HepG2 (cell line): ENCODE results near the gene CHRD. TPM values are rescaled to one million over a fixed set of nuclear protein-coding genes. Genes with fewer than 3 reads are reported as not detected.

Source experiments
- ARNTL ChIP-seq: sonication (generic); formaldehyde crosslinking; IDR thresholded peaks from 2 replicates; pipeline ENCODE4 v1.4.0; 2020; ENCODE audit warnings: mild to moderate bottlenecking, missing genetic modification reagents
- ATF1 ChIP-seq: IDR thresholded peaks from 2 replicates; pipeline ENCODE4 v1.6.1; 2016; ENCODE audit warnings: mild to moderate bottlenecking, control low read depth
- BCL6 ChIP-seq: IDR thresholded peaks from 2 replicates; pipeline ENCODE4 v1.6.1; 2016; ENCODE audit warnings: missing genetic modification reagents, missing compliant biosample characterization
- BORCS8-MEF2B ChIP-seq: sonication (generic); formaldehyde crosslinking; IDR thresholded peaks from 2 replicates; pipeline ENCODE4 v1.8.0; 2022; ENCODE audit warnings: mild to moderate bottlenecking, missing genetic modification reagents
- DMAP1 ChIP-seq: IDR thresholded peaks from 2 replicates; pipeline ENCODE4 v1.6.1; 2016
- FOXA3 ChIP-seq: IDR thresholded peaks from 2 replicates; pipeline ENCODE4 v1.6.1; 2016; ENCODE audit warnings: missing genetic modification reagents, missing compliant biosample characterization
- HCFC1 ChIP-seq: fragments of 150-350 bp; IDR thresholded peaks from 2 replicates; pipeline ENCODE4 v1.6.1; 2014; ENCODE audit warnings: low read depth, low read length
- MEF2D ChIP-seq: sonication (generic); formaldehyde crosslinking; IDR thresholded peaks from 2 replicates; pipeline ENCODE4 v1.5.1; 2020; ENCODE audit warnings: mild to moderate bottlenecking, missing genetic modification reagents
- NFATC3 ChIP-seq: sonication (generic); formaldehyde crosslinking; IDR thresholded peaks from 2 replicates; pipeline ENCODE4 v1.5.1; 2020; ENCODE audit warnings: mild to moderate bottlenecking, missing genetic modification reagents
- POLR2AphosphoS2 ChIP-seq: IDR thresholded peaks from 2 replicates; pipeline ENCODE4 v1.6.1; 2011; ENCODE audit warnings: low read depth, low read length, improper control_type of control experiment
- RBM22 ChIP-seq: fragments of 200-400 bp; formaldehyde crosslinking; optimal IDR thresholded peaks from 2 replicates; pipeline ENCODE3; 2017; ENCODE audit warnings: mild to moderate bottlenecking, low read length, moderate library complexity
- TBX3 ChIP-seq: fragments of 450-650 bp; IDR thresholded peaks from 2 replicates; pipeline ENCODE4 v1.6.1; 2017; ENCODE audit warnings: antibody characterized with exemption, mild to moderate bottlenecking, inconsistent platforms, borderline replicate concordance
- TEAD3 ChIP-seq: optimal IDR thresholded peaks from 2 replicates; pipeline ENCODE3; 2016; ENCODE audit warnings: borderline replicate concordance
- ZFP37 ChIP-seq: sonication (generic); formaldehyde crosslinking; IDR thresholded peaks from 2 replicates; pipeline ENCODE4 v1.4.0; 2020; ENCODE audit warnings: missing genetic modification reagents, borderline replicate concordance
- ZGPAT ChIP-seq: IDR thresholded peaks from 2 replicates; pipeline ENCODE4 v1.6.1; 2016; ENCODE audit warnings: mild to moderate bottlenecking
- ZNF619 ChIP-seq: sonication (generic); formaldehyde crosslinking; IDR thresholded peaks from 2 replicates; pipeline ENCODE4 v1.4.0; 2020; ENCODE audit warnings: mild to moderate bottlenecking, missing genetic modification reagents
- ZNF629 ChIP-seq: sonication (generic); formaldehyde crosslinking; conservative IDR thresholded peaks from 2 replicates; pipeline ENCODE4 v1.5.0; 2020; ENCODE audit warnings: missing genetic modification reagents
- ZNF816 ChIP-seq: sonication (generic); formaldehyde crosslinking; IDR thresholded peaks from 2 replicates; pipeline ENCODE4 v1.8.0; 2022; ENCODE audit warnings: missing genetic modification reagents, mild to moderate bottlenecking, borderline replicate concordance
- polyA plus RNA-seq, 8 experiments: library from polyadenylated mRNA; depleted of rRNA in 3 of 8; stranded (reverse) in 7 of 8; unstranded in 1 of 8; fragments of >200 nt; fragmentation: Illumina TruSeq in 4 of 8; extraction: Trizol in 4 of 8; gene quantifications; 2 replicates each; pipeline versions ENCODE4 v1.2.1 to v1.2.3, GENCODE V29; 2011 to 2016; ENCODE audit warnings: low read depth in 4 of 8, missing spikeins in 1 of 8, mixed read lengths in 1 of 8; ENCODE audit not compliant: insufficient read depth in 1 of 8
- total RNA-seq, 5 experiments: library from RNA; depleted of rRNA; stranded (reverse); fragments of >200 nt; fragmentation: Illumina TruSeq; extraction: Trizol; gene quantifications; 2 replicates each; pipeline ENCODE4 v1.2.3, GENCODE V29; 2016; ENCODE audit warnings: low read depth in 1 of 5
- TF ChIP-seq, protein P1 (sequence below), 2 experiments: sonication (generic) in 1 of 2; formaldehyde crosslinking in 1 of 2; IDR thresholded peaks; 2 replicates each; pipeline versions ENCODE4 v1.4.0 to v1.6.1; 2016 to 2020; ENCODE audit warnings: borderline replicate concordance in 1 of 2, low read depth in 1 of 2, mild to moderate bottlenecking in 1 of 2, missing genetic modification reagents in 1 of 2
- TF ChIP-seq, protein P2 (sequence below): IDR thresholded peaks from 2 replicates; pipeline ENCODE4 v1.6.1; 2018; ENCODE audit warnings: missing genetic modification reagents, mild to moderate bottlenecking, missing compliant biosample characterization
- TF ChIP-seq, protein P3 (sequence below): sonication (generic); formaldehyde crosslinking; IDR thresholded peaks from 2 replicates; pipeline ENCODE4 v1.4.0; 2020; ENCODE audit warnings: missing genetic modification reagents, mild to moderate bottlenecking, borderline replicate concordance

The CHRD gene
- total and polyA plus RNA-seq, 2 of the 13 experiments (the other 11 are each of a cell fraction or from before 2014, with no cell fraction given), result 22.2 to 35.2 TPM

DNA sequence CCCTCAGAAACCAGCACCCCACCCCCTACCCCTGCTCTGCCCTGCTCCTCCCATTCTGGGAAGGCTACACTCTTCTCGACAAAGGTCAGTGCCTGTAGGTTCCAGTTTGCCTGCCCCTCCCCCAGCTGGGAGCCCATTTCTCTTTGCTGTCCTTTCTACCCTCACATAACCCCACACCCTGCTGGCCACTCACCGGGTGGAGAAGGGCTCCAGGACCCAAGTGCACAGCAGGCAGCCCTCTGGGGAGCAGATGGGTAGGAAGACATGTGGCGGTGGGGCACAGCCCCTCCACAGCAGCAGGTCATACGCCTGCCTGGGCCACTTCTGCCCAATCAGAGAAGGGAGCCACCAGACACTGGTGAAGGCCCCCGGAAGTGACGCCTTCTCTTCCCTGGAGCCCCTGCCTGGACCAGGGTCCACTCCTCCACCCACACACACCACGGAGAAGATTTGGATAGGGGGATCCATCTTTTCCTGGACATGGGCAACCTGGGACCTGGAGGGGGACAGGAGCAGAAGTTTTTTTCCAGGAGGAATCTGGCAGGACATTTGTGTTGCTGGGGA is 1.9 kb upstream of the CHRD start, which contains the start of gene THPO (continued):
- TF ChIP-seq, protein P1, sequence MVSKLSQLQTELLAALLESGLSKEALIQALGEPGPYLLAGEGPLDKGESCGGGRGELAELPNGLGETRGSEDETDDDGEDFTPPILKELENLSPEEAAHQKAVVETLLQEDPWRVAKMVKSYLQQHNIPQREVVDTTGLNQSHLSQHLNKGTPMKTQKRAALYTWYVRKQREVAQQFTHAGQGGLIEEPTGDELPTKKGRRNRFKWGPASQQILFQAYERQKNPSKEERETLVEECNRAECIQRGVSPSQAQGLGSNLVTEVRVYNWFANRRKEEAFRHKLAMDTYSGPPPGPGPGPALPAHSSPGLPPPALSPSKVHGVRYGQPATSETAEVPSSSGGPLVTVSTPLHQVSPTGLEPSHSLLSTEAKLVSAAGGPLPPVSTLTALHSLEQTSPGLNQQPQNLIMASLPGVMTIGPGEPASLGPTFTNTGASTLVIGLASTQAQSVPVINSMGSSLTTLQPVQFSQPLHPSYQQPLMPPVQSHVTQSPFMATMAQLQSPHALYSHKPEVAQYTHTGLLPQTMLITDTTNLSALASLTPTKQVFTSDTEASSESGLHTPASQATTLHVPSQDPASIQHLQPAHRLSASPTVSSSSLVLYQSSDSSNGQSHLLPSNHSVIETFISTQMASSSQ (IDR thresholded peaks at IDR 0.05; ENCODE audit: low read depth), result 0 out of 2 replicates have a peak, but pooled peaks have one; percentile 28
- TF ChIP-seq, protein P1 (CRISPR knock-in tag; IDR thresholded peaks at IDR 0.05; ENCODE audit: borderline replicate concordance), result no peak
- TF ChIP-seq ATF1 (CRISPR knock-in tag) (peak; percentile 90), ZFP37 (CRISPR knock-in tag) (peak; percentile 63; the same call in 1 of the 2 replicates), BCL6 (CRISPR knock-in tag) (0 out of 2 replicates have a peak, but pooled peaks have one; percentile 25), TEAD3 (CRISPR knock-in tag) (no peak), BORCS8-MEF2B (CRISPR knock-in tag) (peak; percentile 73), MEF2D (CRISPR knock-in tag) (0 out of 2 replicates have a peak, but pooled peaks have one; percentile 15), ZNF816 (no peak), DMAP1 (CRISPR knock-in tag) (peak; percentile 96), ZNF629 (peak; percentile 22; the same call in 1 of the 2 replicates), NFATC3 (CRISPR knock-in tag) (no peak), FOXA3 (CRISPR knock-in tag) (0 out of 2 replicates have a peak, but pooled peaks have one; percentile 33), ZGPAT (CRISPR knock-in tag) (peak; percentile 85), HCFC1 (0 out of 2 replicates have a peak, but pooled peaks have one; percentile 18), POLR2AphosphoS2 (no peak), ZNF619 (peak; percentile 85), RBM22 (no peak), TBX3 (no peak), ARNTL (CRISPR knock-in tag) (peak; percentile 77; the same call in 1 of the 2 replicates)
- TF ChIP-seq, protein P2, sequence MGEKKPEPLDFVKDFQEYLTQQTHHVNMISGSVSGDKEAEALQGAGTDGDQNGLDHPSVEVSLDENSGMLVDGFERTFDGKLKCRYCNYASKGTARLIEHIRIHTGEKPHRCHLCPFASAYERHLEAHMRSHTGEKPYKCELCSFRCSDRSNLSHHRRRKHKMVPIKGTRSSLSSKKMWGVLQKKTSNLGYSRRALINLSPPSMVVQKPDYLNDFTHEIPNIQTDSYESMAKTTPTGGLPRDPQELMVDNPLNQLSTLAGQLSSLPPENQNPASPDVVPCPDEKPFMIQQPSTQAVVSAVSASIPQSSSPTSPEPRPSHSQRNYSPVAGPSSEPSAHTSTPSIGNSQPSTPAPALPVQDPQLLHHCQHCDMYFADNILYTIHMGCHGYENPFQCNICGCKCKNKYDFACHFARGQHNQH (CRISPR knock-in tag), result peak; percentile 74
- TF ChIP-seq, protein P3, sequence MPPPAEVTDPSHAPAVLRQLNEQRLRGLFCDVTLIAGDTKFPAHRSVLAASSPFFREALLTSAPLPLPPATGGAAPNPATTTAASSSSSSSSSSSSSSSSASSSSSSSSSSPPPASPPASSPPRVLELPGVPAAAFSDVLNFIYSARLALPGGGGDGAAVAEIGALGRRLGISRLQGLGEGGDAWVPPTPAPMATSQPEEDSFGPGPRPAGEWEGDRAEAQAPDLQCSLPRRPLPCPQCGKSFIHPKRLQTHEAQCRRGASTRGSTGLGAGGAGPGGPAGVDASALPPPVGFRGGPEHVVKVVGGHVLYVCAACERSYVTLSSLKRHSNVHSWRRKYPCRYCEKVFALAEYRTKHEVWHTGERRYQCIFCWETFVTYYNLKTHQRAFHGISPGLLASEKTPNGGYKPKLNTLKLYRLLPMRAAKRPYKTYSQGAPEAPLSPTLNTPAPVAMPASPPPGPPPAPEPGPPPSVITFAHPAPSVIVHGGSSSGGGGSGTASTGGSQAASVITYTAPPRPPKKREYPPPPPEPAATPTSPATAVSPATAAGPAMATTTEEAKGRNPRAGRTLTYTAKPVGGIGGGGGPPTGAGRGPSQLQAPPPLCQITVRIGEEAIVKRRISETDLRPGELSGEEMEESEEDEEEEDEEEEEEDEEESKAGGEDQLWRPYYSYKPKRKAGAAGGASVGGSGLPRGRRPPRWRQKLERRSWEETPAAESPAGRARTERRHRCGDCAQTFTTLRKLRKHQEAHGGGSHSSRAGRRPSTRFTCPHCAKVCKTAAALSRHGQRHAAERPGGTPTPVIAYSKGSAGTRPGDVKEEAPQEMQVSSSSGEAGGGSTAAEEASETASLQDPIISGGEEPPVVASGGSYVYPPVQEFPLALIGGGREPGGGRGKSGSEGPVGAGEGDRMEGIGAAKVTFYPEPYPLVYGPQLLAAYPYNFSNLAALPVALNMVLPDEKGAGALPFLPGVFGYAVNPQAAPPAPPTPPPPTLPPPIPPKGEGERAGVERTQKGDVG (CRISPR knock-in tag), result no peak; the same call in 1 of the 2 replicates
